Mesenchymal stem cell (in vitro differentiated cells and primary cell): Measurements from ENCODE around the gene ANXA4.

Source experiments
- DNase-seq: peaks from one replicate; pipeline ENCODE4 v3.0.0-alpha.2; 2013
- H2AFZ ChIP-seq: one replicate; pipeline ENCODE4 v1.6.1; 2013; ENCODE audit warnings: low read depth, mild to moderate bottlenecking, control low read depth, inconsistent platforms, low read length, moderate library complexity
- H2AK5ac ChIP-seq: 2 replicates; pipeline ENCODE4 v1.6.1; 2013; ENCODE audit warnings: low read length, moderate library complexity, mild to moderate bottlenecking, inconsistent platforms; ENCODE audit not compliant: severe bottlenecking
- H2BK120ac ChIP-seq: one replicate; pipeline ENCODE4 v1.6.1; 2013; ENCODE audit warnings: low read depth, mild to moderate bottlenecking, inconsistent platforms, low read length, moderate library complexity
- H2BK12ac ChIP-seq, 2 experiments: one replicate each; pipeline ENCODE4 v1.6.1; 2013; ENCODE audit warnings: inconsistent platforms in 2 of 2, low read length in 2 of 2, mild to moderate bottlenecking in 2 of 2, moderate library complexity in 2 of 2, control low read depth in 1 of 2
- H2BK15ac ChIP-seq: one replicate; pipeline ENCODE4 v1.6.1; 2013; ENCODE audit warnings: mild to moderate bottlenecking, low read depth, inconsistent platforms; ENCODE audit not compliant: poor library complexity, severe bottlenecking
- H2BK5ac ChIP-seq: 2 replicates; pipeline ENCODE4 v1.6.1; 2013; ENCODE audit warnings: low read depth, mild to moderate bottlenecking, low read length, control low read depth, inconsistent platforms; ENCODE audit not compliant: poor library complexity, severe bottlenecking
- H3K14ac ChIP-seq, 2 experiments: one replicate each; pipeline ENCODE4 v1.6.1; 2013; ENCODE audit warnings: inconsistent platforms in 2 of 2, low read length in 2 of 2, control low read depth in 1 of 2, mild to moderate bottlenecking in 1 of 2, moderate library complexity in 1 of 2
- H3K18ac ChIP-seq, 2 experiments: one replicate each; pipeline ENCODE4 v1.6.1; 2013; ENCODE audit warnings: inconsistent platforms in 2 of 2, low read length in 2 of 2, control low read depth in 1 of 2, low read depth in 1 of 2, mild to moderate bottlenecking in 1 of 2
- H3K23ac ChIP-seq, 2 experiments: one replicate each; pipeline ENCODE4 v1.6.1; 2013; ENCODE audit warnings: inconsistent platforms in 2 of 2, low read length in 2 of 2, mild to moderate bottlenecking in 2 of 2, moderate library complexity in 2 of 2, control low read depth in 1 of 2
- H3K27ac ChIP-seq: 2 replicates; pipeline ENCODE4 v1.5.1; 2013; ENCODE audit warnings: mild to moderate bottlenecking, moderate library complexity, low read length, control low read depth, inconsistent platforms; ENCODE audit not compliant: poor library complexity, severe bottlenecking
- H3K27me3 ChIP-seq, 2 experiments: 2 replicates each; pipeline versions ENCODE4 v1.6.1 to v1.7.0; 2013; ENCODE audit warnings: low read length in 2 of 2, mild to moderate bottlenecking in 2 of 2, moderate library complexity in 2 of 2, control low read depth in 1 of 2, inconsistent platforms in 1 of 2; ENCODE audit not compliant: control insufficient read depth in 1 of 2, insufficient read depth in 1 of 2
- H3K36me3 ChIP-seq, 2 experiments: 2 replicates each; pipeline versions ENCODE4 v1.6.1 to v1.7.0; 2013; ENCODE audit warnings: low read length in 2 of 2, control low read depth in 1 of 2, inconsistent platforms in 1 of 2, low read depth in 1 of 2, mild to moderate bottlenecking in 1 of 2; ENCODE audit not compliant: insufficient read depth in 2 of 2, control insufficient read depth in 1 of 2
- H3K4ac ChIP-seq, 2 experiments: one replicate each; pipeline ENCODE4 v1.6.1; 2013; ENCODE audit warnings: inconsistent platforms in 2 of 2, low read length in 2 of 2, mild to moderate bottlenecking in 2 of 2, moderate library complexity in 2 of 2, control low read depth in 1 of 2, low read depth in 1 of 2
- H3K4me1 ChIP-seq: 2 replicates; pipeline ENCODE4 v1.6.1; 2013; ENCODE audit warnings: low read depth, low read length, control low read depth; ENCODE audit not compliant: control insufficient read depth, insufficient read depth
- H3K4me2 ChIP-seq: 2 replicates; pipeline ENCODE4 v1.6.1; 2013; ENCODE audit warnings: low read length, mild to moderate bottlenecking, inconsistent platforms; ENCODE audit not compliant: poor library complexity, severe bottlenecking
- H3K4me3 ChIP-seq, 2 experiments: 2 replicates each; pipeline versions ENCODE4 v1.5.1 to v1.7.0; 2013; ENCODE audit warnings: low read length in 2 of 2, mild to moderate bottlenecking in 2 of 2, control low read depth in 1 of 2, low read depth in 1 of 2; ENCODE audit not compliant: insufficient read depth in 1 of 2
- H3K79me1 ChIP-seq: replicated peaks from 2 replicates; pipeline ENCODE4 v1.6.1; 2013; ENCODE audit warnings: mild to moderate bottlenecking, control low read depth, low read length, inconsistent platforms; ENCODE audit not compliant: poor library complexity, severe bottlenecking
- H3K9ac ChIP-seq: 2 replicates; pipeline ENCODE4 v1.7.0; 2013; ENCODE audit warnings: mild to moderate bottlenecking, low read length, moderate library complexity
- H3K9me3 ChIP-seq: 2 replicates; pipeline ENCODE4 v1.7.0; 2013; ENCODE audit warnings: mild to moderate bottlenecking, low read length; ENCODE audit not compliant: control insufficient read depth
- H4K8ac ChIP-seq: one replicate; pipeline ENCODE4 v1.6.1; 2013; ENCODE audit warnings: inconsistent platforms, mild to moderate bottlenecking, low read length, moderate library complexity
- H4K91ac ChIP-seq: one replicate; pipeline ENCODE4 v1.6.1; 2013; ENCODE audit warnings: mild to moderate bottlenecking, low read length, inconsistent platforms
- WGBS: methylation state at CpG from one replicate; pipeline ENCODE4 v1.1.7; 2013; ENCODE audit warnings: mixed read lengths; 5-methylcytosine and 5-hydroxymethylcytosine counted together

The ANXA4 gene

DNA sequence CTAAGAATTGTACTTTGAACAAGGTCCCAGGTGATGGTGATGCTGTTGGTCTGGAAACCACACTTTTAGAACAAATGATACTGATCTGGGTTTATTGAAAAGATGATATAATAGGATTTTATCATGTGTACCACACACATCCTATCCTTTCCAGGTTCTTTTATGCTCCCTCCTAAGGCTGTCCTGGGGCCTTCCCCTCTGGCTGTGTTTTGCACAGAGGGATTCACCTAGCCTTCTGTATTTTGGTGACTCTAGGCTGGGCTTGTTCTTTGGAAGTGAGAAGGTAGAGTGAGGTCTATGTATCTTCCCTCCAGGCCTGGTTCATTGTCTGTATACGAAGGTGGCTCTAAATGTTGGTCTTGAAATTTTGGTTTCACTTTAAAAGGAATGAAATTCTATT is 12.7 kb downstream of the ANXA4 start:
- peak overlapping the region; percentile 28 for H2AK5ac ChIP-seq
- H3K4me2 ChIP-seq, result no peak overlapping the region
- H4K8ac ChIP-seq, result no peak overlapping the region
- H2BK120ac ChIP-seq, result no peak overlapping the region
- H3K18ac ChIP-seq, result no peak overlapping the region
- H3K27me3 ChIP-seq, result no peaks in the 10 kb centered on the region
- no peak for DNase-seq
- H2BK12ac ChIP-seq, result no peak overlapping the region
- H2AFZ ChIP-seq, result no peak overlapping the region
- peak overlapping the region; percentile 45 for H3K27ac ChIP-seq
- peak overlapping the region in 1 of 2 experiments; percentile 70 for H3K4me3 ChIP-seq
- H3K23ac ChIP-seq, result no peak overlapping the region
- H3K9me3 ChIP-seq, result no peaks in the 10 kb centered on the region
- H3K9ac ChIP-seq, result peak overlapping the region; percentile 81
- H3K4ac ChIP-seq, result no peak overlapping the region
- H4K91ac ChIP-seq, result no peak overlapping the region
- WGBS, result 88% methylated on average over 1 of the region's 1 CpG
- H3K36me3 ChIP-seq, result peaks cover 32 to 37% of the 10 kb centered on the region in 2 experiments
- H2BK15ac ChIP-seq, result no peak overlapping the region
- no peak overlapping the region for H3K14ac ChIP-seq
- peaks cover 18% of the 10 kb centered on the region for H3K4me1 ChIP-seq
- peaks cover 2% of the 10 kb centered on the region for H3K79me1 ChIP-seq
- no peak overlapping the region for H2BK5ac ChIP-seq

DNA sequence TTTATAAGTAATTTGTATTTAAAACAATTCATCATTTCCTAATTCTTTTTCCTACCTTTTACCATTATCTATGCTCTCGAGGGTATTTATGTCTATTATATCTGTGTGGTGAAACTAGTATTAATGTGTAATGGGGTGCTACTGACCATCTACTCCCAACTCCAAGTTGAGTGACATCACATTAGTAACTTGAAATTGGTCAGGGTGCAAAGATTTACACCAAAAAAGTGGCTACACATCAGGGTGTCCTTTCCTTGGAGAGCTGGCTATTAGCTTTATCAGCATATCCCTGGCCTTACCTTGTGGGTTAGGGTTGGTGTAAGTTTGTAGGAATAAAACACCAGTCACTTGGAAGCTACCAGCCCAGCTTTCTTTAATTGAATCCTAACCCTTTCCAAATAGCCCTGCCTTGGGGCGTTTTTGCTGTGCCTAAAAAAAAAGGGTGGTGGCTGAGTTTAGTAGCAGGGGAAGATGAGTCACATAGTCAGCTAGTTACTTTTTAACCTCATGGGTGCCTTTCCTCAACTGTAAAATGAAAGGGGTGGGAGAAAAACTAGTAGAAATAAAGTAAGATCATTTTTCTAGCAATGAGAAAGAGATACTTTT is 14.0 kb downstream of the ANXA4 start:
- peak overlapping the region in 1 of 2 experiments; percentile 56 for H3K4me3 ChIP-seq
- H3K23ac ChIP-seq, result no peak overlapping the region
- no peak overlapping the region for H2BK12ac ChIP-seq
- H3K9ac ChIP-seq, result peak overlapping the region; percentile 81
- H2BK15ac ChIP-seq, result no peak overlapping the region
- WGBS, result 0% methylated on average over 1 of the region's 2 CpGs
- H4K91ac ChIP-seq, result no peak overlapping the region
- peak; percentile 56 for DNase-seq
- no peak overlapping the region for H2BK120ac ChIP-seq
- peaks cover 2% of the 10 kb centered on the region for H3K79me1 ChIP-seq
- no peak overlapping the region for H2BK5ac ChIP-seq
- H3K4ac ChIP-seq, result no peak overlapping the region
- H3K4me2 ChIP-seq, result peak overlapping the region; percentile 33
- H3K4me1 ChIP-seq, result peaks cover 12% of the 10 kb centered on the region
- H4K8ac ChIP-seq, result no peak overlapping the region
- peaks cover 26 to 30% of the 10 kb centered on the region in 2 experiments for H3K36me3 ChIP-seq
- H3K14ac ChIP-seq, result no peak overlapping the region
- H3K27ac ChIP-seq, result peak overlapping the region; percentile 93
- H2AK5ac ChIP-seq, result peak overlapping the region; percentile 63
- no peak overlapping the region for H2AFZ ChIP-seq
- H3K18ac ChIP-seq, result no peak overlapping the region
- no peaks in the 10 kb centered on the region for H3K9me3 ChIP-seq
- H3K27me3 ChIP-seq, result no peaks in the 10 kb centered on the region

DNA sequence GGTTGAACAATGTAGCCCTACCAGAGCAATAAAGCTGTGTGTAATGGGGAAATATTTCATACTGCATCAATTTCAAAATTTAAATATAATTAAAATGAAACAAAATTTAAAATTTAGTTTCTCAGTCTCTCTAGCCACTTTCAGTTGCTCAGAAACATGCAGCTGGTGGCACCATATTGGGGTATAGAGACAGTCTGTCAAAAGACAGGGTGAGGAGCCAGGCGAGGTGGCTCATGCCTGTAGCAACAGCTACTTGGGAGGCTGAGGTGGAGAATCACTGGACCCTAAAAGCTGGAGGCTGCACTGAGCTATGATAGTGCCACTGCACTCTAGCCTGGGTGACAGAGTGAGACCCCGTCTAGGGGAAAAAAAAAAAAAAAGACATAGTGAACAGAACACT is 20.1 kb downstream of the ANXA4 start:
- no peak for DNase-seq
- Histone ChIP-seq H2AFZ (no peak overlapping the region), H2BK120ac (no peak overlapping the region), H3K27me3 (no peaks in the 10 kb centered on the region), H4K8ac (no peak overlapping the region), H3K18ac (no peak overlapping the region), H3K9me3 (no peaks in the 10 kb centered on the region), H3K4me2 (no peak overlapping the region), H3K4me3 (no peak overlapping the region), H2BK5ac (no peak overlapping the region), H3K79me1 (peaks cover 11% of the 10 kb centered on the region), H3K4me1 (peaks cover 8% of the 10 kb centered on the region), H2BK12ac (no peak overlapping the region), H3K4ac (no peak overlapping the region), H3K14ac (no peak overlapping the region), H3K9ac (peak overlapping the region; percentile 89), H3K36me3 (peaks cover 30 to 37% of the 10 kb centered on the region in 2 experiments), H4K91ac (peak overlapping the region; percentile 39), H2AK5ac (no peak overlapping the region), H2BK15ac (no peak overlapping the region), H3K27ac (no peak overlapping the region), H3K23ac (no peak overlapping the region)
- WGBS, result 94% methylated on average over 2 of the region's 2 CpGs

DNA sequence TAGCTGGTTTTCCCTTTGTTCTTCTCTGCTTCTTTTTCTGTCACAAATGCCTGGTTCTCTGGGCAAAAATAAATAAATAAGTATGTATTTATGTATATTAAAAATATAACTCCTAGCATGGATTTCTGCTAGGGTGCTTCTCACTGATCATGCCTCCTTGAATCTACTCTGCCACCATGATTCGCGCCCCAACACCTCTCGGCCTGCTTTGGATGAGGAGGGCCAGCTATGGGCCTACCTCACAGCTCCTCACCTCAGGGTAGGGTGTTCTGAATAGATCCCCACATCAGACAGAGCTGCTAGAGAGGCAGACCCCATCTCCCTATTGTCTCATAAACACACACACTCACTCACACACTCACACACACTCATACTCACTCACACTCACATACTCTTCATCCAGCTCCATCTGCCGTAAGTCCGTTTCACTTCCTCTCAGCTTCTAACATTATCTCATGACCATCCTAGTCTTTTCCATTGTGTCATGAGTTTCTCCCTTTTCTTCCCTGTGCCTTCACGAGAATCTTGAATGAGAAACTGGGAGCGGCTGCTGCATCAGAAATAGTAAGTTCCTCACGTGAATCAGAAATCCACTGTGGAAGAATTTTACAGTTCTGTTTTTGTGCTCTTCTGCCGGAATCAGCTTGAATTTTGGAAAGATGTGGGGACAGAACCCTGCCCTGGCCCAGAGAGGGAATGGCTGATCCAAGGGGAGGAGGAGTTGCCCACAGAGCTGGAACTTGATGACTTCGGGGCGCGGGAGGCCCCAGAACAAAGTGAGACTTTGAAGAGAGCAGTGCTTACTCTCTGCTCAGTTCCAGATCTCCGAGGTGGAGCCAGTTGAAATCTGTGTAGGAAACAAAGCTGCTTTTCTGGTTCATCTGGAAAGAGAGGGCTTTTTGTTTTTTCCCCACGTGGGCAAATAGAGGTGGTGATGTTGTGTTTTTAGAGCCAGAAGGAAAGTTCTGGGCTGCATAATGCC is 20.9 kb downstream of the ANXA4 start:
- Histone ChIP-seq H2AFZ (no peak overlapping the region), H2BK120ac (no peak overlapping the region), H3K18ac (no peak overlapping the region), H2BK12ac (peak overlapping the region in 1 of 2 experiments; percentile 26), H3K14ac (no peak overlapping the region), H3K27ac (no peak overlapping the region), H2BK15ac (no peak overlapping the region), H3K27me3 (no peaks in the 10 kb centered on the region), H3K4me3 (peak overlapping the region in 1 of 2 experiments; percentile 54), H3K9ac (peak overlapping the region; percentile 89), H3K4me1 (peaks cover 12% of the 10 kb centered on the region), H2BK5ac (no peak overlapping the region), H3K4ac (no peak overlapping the region), H3K23ac (no peak overlapping the region), H3K4me2 (no peak overlapping the region), H4K91ac (no peak overlapping the region), H3K79me1 (peaks cover 13% of the 10 kb centered on the region), H2AK5ac (no peak overlapping the region), H3K9me3 (no peaks in the 10 kb centered on the region), H3K36me3 (peaks cover 26 to 32% of the 10 kb centered on the region in 2 experiments), H4K8ac (no peak overlapping the region)
- no peak for DNase-seq
- WGBS, result 97% methylated on average over 13 of the region's 14 CpGs
